Activated naive CD4-positive, alpha-beta T cell treated with anti-CD3 and anti-CD28 coated beads, Interleukin-2, amount 50 U/mL, for 72 hours (primary cell): ENCODE results near the gene TCEAL9. TPM values are rescaled to one million over a fixed set of nuclear protein-coding genes. Genes with fewer than 3 reads are reported as not detected.
A peak's percentile ranks its signal among the peaks of the same experiment; 100 is the strongest.
"Not testable (repeated sequence)": the region's sequence is repeated elsewhere in the genome, so short reads cannot be mapped to it uniquely, and the experiment has no call there.

Experiments
- ATAC-seq, 2 donors: fragments of 150-1000 bp; cut with Tn5 transposase; 2 replicates each; pipeline ENCODE4 v1.10.0; 2021; ENCODE audit warnings: mild to moderate bottlenecking in 2 of 2, moderate library complexity in 2 of 2
- DNase-seq, 2 donors: peaks; one replicate each; pipeline ENCODE4 v3.0.0; 2021 to 2022; ENCODE audit warnings: low spot score in 2 of 2
- H3K27ac Mint-ChIP-seq, 2 donors: one replicate each; pipeline ENCODE4 v1.8.0; 2022; ENCODE audit warnings: mild to moderate bottlenecking in 2 of 2, mixed read lengths in 2 of 2
- H3K36me3 Mint-ChIP-seq, 2 donors: one replicate each; pipeline ENCODE4 v1.8.0; 2022; ENCODE audit warnings: mixed read lengths in 2 of 2
- H3K9me3 Mint-ChIP-seq, 2 donors: one replicate each; pipeline ENCODE4 v1.8.0; 2022; ENCODE audit warnings: mixed read lengths in 2 of 2
- total RNA-seq, 2 donors: library from RNA; stranded (reverse); gene quantifications; one replicate each; pipeline ENCODE4 v1.2.3, GENCODE V29; 2022

The TCEAL9 gene
- total RNA-seq, 2 donors from 2014 or later: 0.80 to 3.2 TPM

- H3K27ac Mint-ChIP-seq: no peak overlapping the region
- ATAC-seq: no peak
These were observed 6.2 kb downstream of the TCEAL9 start for GRCh38 chrX:103362474-103362873.

DNA sequence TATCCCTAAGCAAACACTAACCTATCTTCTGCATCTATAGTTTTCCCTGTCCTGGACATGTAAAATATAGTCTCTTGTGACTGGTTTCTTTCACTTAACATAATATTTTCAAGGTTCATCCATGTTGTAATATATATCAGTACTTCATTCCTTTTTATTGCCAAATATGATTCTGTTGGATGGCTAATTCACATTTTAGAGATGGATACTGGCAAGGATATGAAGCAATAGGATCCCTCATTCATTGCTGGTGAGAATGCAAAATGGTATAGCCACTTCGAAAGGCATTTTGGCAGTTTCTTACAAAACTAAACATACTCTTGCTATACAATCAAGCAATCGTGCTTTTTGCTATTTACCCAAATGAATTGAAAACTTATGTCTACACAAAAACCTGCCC, 6.7 kb downstream of the TCEAL9 start:
- no peak for DNase-seq
- no peaks in the 10 kb centered on the region for H3K36me3 Mint-ChIP-seq
- no peaks in the 10 kb centered on the region for H3K9me3 Mint-ChIP-seq
- ATAC-seq: no peak
- H3K27ac Mint-ChIP-seq: no peak overlapping the region

More at GRCh38 chrX:103362474-103362873, 6.2 kb downstream of the TCEAL9 start:
- DNase-seq: no peak
- no peaks in the 10 kb centered on the region for H3K36me3 Mint-ChIP-seq
- H3K9me3 Mint-ChIP-seq: no peaks in the 10 kb centered on the region

GRCh38 chrX:103367502-103367901, 11.2 kb downstream of the TCEAL9 start:
- Mint-ChIP-seq H3K36me3 (no peaks in the 10 kb centered on the region), H3K27ac (no peak overlapping the region)

GRCh38 chrX:103369479-103369878, 13.2 kb downstream of the TCEAL9 start:
- DNase-seq (no peak), ATAC-seq (no peak)
- no peak overlapping the region for H3K27ac Mint-ChIP-seq
- H3K36me3 Mint-ChIP-seq: no peaks in the 10 kb centered on the region
- no peaks in the 10 kb centered on the region for H3K9me3 Mint-ChIP-seq

More at GRCh38 chrX:103367502-103367901, 11.2 kb downstream of the TCEAL9 start:
- ATAC-seq (no peak), DNase-seq (no peak)
- H3K9me3 Mint-ChIP-seq: no peaks in the 10 kb centered on the region

GRCh38 chrX:103372886-103373285, 16.6 kb downstream of the TCEAL9 start:
- H3K36me3 Mint-ChIP-seq: no peaks in the 10 kb centered on the region
- no peak overlapping the region for H3K27ac Mint-ChIP-seq
- ATAC-seq (no peak), DNase-seq (no peak)
- no peaks in the 10 kb centered on the region for H3K9me3 Mint-ChIP-seq

DNA sequence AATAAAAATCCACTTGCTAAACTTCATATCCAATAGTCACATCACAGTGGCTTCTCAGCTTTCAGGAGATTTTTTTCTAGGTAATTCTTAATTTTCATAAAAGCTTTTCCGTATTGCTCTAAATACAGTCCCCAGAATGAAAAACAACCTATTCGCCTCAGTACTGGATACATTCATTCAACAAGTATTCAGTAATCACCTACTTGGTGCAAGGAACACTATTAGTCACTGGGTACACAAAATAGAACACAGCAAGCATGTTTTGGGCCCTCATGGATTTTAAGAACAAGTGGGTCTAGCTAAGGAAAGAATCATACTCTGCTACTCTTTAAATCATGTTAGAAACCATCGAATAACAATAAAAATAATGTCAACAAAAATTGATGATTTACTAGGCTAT, 17.3 kb downstream of the TCEAL9 start:
- DNase-seq: no peak
- Mint-ChIP-seq H3K27ac (no peak overlapping the region), H3K9me3 (no peaks in the 10 kb centered on the region), H3K36me3 (no peaks in the 10 kb centered on the region)
- ATAC-seq: peak in 1 of 2 donors; percentile 57

GRCh38 chrX:103376118-103376978, 20.0 kb downstream of the TCEAL9 start, which contains the start of gene BEX3:
BEX3 (plus strand) TSS chrX:103376538; CDS start chrX:103377522, 984 bp downstream.
- no peaks in the 10 kb centered on the region for H3K36me3 Mint-ChIP-seq
- DNase-seq (peak in 1 of 2 donors; percentile 16), ATAC-seq (peak; percentile 77 to 81)
- H3K27ac Mint-ChIP-seq: peak within 1 kb of the TSS in 1 of 2 donors; percentile 68
- no peaks in the 10 kb centered on the region for H3K9me3 Mint-ChIP-seq

GRCh38 chrX:103376979-103377324, 20.6 kb downstream of the TCEAL9 start:
- H3K36me3 Mint-ChIP-seq: no peaks in the 10 kb centered on the region
- no peak overlapping the region for H3K27ac Mint-ChIP-seq
- no peaks in the 10 kb centered on the region for H3K9me3 Mint-ChIP-seq
- DNase-seq (no peak), ATAC-seq (peak in 1 of 2 donors; percentile 38)

DNA sequence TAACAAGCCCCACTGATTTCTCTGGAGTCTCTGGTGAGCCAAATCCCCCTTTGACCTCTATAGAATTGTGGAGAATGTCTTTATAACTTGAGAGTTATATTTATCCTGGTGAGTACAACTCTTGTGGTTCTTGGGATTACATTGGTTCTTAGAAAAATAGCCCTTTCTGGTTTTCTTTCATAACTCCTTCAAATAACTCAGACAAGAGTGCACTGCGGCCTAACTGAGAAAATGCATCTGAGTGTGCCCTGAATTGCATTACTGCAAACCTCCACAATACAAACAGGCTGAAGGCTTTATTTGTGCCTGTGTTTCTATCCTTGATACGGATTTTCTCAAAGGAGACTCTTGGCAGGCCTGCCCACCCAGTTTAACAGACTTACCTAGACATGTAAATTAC, 22.7 kb downstream of the TCEAL9 start:
- H3K27ac Mint-ChIP-seq: no peak overlapping the region
- ATAC-seq (no peak), DNase-seq (no peak)
- H3K9me3 Mint-ChIP-seq: no peaks in the 10 kb centered on the region
- H3K36me3 Mint-ChIP-seq: no peaks in the 10 kb centered on the region

- DNase-seq: no peak
- Mint-ChIP-seq H3K9me3 (no peaks in the 10 kb centered on the region), H3K36me3 (no peaks in the 10 kb centered on the region), H3K27ac (no peak overlapping the region)
- ATAC-seq: no peak
These were observed 26.6 kb downstream of the TCEAL9 start for GRCh38 chrX:103382877-103383276.

DNA sequence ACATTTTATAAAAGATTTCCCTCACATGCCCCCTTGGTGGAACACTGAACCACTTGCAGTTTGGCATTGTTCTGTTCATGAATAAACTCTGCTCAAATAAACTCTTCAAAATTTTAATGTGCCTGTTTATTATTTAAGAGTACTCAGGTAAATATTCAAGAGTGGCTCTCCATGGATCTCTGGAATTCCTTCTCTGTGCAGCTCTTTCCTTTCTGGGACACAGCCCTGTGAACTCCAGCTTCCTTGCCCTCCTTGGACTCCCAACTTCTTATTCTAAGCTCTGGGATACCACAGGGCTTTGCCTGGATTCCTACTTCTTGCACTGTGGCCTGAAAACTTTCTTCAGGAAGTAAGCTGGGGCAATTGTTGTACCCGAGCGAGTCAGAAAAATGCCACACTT, 28.4 kb downstream of the TCEAL9 start:
- ATAC-seq (no peak), DNase-seq (no peak)
- no peaks in the 10 kb centered on the region for H3K9me3 Mint-ChIP-seq
- no peaks in the 10 kb centered on the region for H3K36me3 Mint-ChIP-seq
- H3K27ac Mint-ChIP-seq: no peak overlapping the region

DNA sequence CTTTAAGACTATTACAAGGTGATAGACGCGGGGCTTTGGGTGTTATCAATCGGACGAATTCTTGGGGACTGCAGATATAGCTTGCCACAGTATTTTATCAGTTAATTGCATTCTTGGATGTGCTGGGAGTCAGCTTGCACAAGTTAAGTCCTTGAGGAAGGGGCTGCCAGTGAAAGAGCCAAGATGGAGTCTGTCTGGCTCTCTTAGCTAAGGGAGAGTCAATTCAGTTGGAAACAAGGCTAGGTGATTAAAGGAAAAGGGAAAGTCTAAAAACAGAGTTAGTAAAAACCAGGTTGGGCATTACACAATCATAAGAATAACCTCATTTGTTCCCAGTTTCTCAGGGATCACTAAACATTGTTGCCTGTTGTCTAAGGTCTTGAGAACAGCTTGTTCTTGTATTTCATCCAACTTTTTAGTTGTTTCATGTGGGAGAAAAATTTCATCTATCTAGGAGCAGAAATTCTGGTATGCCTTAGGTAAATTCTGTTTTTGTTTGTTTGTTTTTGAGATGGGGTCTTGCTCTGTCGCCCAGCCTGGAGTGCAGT, 29.1 kb downstream of the TCEAL9 start:
- not testable (repeated sequence) for H3K27ac Mint-ChIP-seq, H3K36me3 Mint-ChIP-seq, ATAC-seq, DNase-seq, H3K9me3 Mint-ChIP-seq

DNA sequence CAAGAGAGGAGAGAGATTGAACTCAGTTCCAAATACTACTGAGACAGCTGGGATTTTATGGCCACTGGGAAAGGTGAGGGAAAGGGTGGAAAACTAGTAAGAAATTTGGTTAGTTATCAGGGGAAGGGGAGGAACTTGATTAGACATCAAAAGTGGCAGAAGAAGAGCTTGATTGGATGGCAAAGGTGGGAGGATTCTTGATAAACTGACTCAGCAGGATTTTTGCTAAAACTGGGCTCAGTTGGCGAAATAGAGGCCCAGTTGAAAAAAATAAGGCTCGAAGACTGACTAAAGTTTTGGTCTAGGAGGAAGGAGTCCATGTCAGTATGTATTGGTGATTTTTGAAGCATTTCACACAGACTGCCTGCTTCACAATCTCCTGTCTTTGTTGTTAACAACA, 30.0 kb downstream of the TCEAL9 start:
- no peak for DNase-seq
- Mint-ChIP-seq H3K9me3 (no peaks in the 10 kb centered on the region), H3K27ac (no peak overlapping the region), H3K36me3 (no peaks in the 10 kb centered on the region)
- no peak for ATAC-seq

- H3K27ac Mint-ChIP-seq: no peak overlapping the region
- no peak for ATAC-seq
- no peaks in the 10 kb centered on the region for H3K9me3 Mint-ChIP-seq
- no peaks in the 10 kb centered on the region for H3K36me3 Mint-ChIP-seq
- DNase-seq: no peak
These were observed 37.2 kb downstream of the TCEAL9 start for GRCh38 chrX:103393487-103393886.

GRCh38 chrX:103396186-103396585, 39.9 kb downstream of the TCEAL9 start:
- DNase-seq: no peak
- no peaks in the 10 kb centered on the region for H3K36me3 Mint-ChIP-seq
- H3K9me3 Mint-ChIP-seq: no peaks in the 10 kb centered on the region
- no peak overlapping the region for H3K27ac Mint-ChIP-seq
- no peak for ATAC-seq

DNA sequence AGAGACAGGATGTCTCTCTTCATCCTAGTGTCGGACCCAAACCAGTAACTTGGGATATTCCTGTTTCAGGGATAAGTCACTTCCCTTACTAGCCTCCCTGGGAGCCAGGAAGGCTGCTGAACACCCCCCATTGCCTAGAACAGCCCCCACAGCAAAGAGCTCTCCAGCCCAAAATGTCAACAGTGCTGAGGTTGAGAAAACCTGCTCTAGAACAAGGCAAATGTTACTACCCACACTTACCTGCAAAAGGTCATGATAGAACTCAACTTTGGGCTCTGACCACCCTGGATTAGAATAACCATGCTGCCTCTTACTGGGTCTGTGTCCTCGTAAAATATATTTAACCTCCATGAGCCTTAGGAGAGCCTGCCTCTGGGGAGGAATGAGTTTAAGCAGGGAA, 40.4 kb downstream of the TCEAL9 start:
- DNase-seq: no peak
- Mint-ChIP-seq H3K9me3 (no peaks in the 10 kb centered on the region), H3K27ac (no peak overlapping the region), H3K36me3 (no peaks in the 10 kb centered on the region)
- ATAC-seq: no peak

DNA sequence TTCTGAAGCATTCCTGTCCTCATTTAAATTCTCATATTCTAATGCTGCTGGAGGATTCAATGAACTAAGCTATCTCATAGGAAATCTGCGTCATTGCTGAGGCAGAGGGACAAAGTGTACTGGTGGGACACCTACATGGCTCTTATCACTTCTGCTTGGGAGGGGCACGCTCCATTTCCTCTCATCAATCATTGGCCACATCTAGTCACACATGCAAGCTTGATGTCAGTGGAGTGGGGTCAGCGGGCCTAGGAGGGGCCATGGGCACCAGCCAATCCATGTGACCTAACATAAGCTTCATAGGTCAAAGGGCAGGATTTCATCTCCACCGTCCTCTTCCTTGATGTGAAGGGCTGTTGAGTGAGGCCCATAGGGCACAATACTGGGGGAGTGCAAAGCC, 41.4 kb downstream of the TCEAL9 start:
- H3K9me3 Mint-ChIP-seq: no peaks in the 10 kb centered on the region
- H3K36me3 Mint-ChIP-seq: no peaks in the 10 kb centered on the region
- H3K27ac Mint-ChIP-seq: no peak overlapping the region
- no peak for ATAC-seq
- DNase-seq: no peak

- H3K9me3 Mint-ChIP-seq: no peaks in the 10 kb centered on the region
- no peak overlapping the region for H3K27ac Mint-ChIP-seq
- no peak for DNase-seq
- no peaks in the 10 kb centered on the region for H3K36me3 Mint-ChIP-seq
- ATAC-seq: peak; percentile 56 to 65
These were observed 42.1 kb downstream of the TCEAL9 start for GRCh38 chrX:103398421-103398864.
